GM23338 (cell line): ENCODE data around the gene SLC26A11.

ENCODE experiments used
- EZH2 ChIP-seq: fragments of 200-600 bp; sonication (generic); IDR thresholded peaks from one replicate; pipeline ENCODE4 v1.8.0; 2017; ENCODE audit warnings: antibody characterized with exemption, mild to moderate bottlenecking, low read depth; ENCODE audit not compliant: unreplicated experiment
- EZH2phosphoT487 ChIP-seq: fragments of 200-600 bp; sonication (generic); IDR thresholded peaks from one replicate; pipeline ENCODE4 v1.8.1; 2018; ENCODE audit warnings: antibody characterized with exemption; ENCODE audit not compliant: unreplicated experiment
- POLR2AphosphoS5 ChIP-seq: IDR thresholded peaks from 2 replicates; pipeline ENCODE4 v1.6.1; 2016; ENCODE audit warnings: antibody characterized with exemption, low read depth
- REST ChIP-seq: IDR thresholded peaks from one replicate; pipeline ENCODE4 v1.6.1; 2018; ENCODE audit warnings: antibody characterized with exemption; ENCODE audit not compliant: unreplicated experiment
- TF ChIP-seq, protein P1 (sequence below), 2 experiments: fragments of 200-600 bp in 1 of 2; sonication (generic) in 1 of 2; conservative IDR thresholded peaks; 2 replicates each; pipeline versions ENCODE4 v1.5.1 to v1.6.1; 2016 to 2017; ENCODE audit warnings: antibody characterized with exemption in 2 of 2, low read depth in 2 of 2, mild to moderate bottlenecking in 2 of 2, moderate library complexity in 1 of 2

DNA sequence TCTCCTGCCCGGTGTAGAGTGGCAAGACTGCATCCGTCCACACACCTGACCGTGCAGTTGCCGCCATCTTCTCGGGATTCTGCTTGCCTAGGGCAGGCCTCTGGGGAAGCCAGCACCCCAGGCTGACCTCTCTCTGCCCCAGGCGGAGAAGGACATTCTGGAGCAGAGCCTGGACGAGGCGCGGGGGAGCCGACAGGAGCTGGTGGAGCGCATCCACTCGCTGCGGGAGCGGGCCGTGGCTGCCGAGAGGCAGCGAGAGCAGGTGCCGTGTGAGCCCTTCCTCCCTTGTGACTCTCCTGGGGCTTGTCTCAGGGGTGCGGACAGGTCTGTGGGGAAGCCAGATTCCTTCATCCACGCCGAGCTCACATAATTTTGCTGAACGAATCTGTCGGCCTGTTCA, 30.6 kb upstream of the SLC26A11 start:
- TF ChIP-seq EZH2phosphoT487 (no peak), POLR2AphosphoS5 (no peak), EZH2 (no peak), REST (no peak)
- TF ChIP-seq, protein P1, sequence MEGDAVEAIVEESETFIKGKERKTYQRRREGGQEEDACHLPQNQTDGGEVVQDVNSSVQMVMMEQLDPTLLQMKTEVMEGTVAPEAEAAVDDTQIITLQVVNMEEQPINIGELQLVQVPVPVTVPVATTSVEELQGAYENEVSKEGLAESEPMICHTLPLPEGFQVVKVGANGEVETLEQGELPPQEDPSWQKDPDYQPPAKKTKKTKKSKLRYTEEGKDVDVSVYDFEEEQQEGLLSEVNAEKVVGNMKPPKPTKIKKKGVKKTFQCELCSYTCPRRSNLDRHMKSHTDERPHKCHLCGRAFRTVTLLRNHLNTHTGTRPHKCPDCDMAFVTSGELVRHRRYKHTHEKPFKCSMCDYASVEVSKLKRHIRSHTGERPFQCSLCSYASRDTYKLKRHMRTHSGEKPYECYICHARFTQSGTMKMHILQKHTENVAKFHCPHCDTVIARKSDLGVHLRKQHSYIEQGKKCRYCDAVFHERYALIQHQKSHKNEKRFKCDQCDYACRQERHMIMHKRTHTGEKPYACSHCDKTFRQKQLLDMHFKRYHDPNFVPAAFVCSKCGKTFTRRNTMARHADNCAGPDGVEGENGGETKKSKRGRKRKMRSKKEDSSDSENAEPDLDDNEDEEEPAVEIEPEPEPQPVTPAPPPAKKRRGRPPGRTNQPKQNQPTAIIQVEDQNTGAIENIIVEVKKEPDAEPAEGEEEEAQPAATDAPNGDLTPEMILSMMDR (conservative IDR thresholded peaks at IDR 0.05; ENCODE audit: low read depth in 2 of 2) = no peak
